ENCODE results near the gene TSSK6. TPM values are rescaled to one million over a fixed set of nuclear protein-coding genes. Genes with fewer than 3 reads are reported as not detected.

The TSSK6 gene
- total RNA-seq, 4 donors from 2014 or later: 0.57 to 1.7 (median 0.89) TPM

DNA sequence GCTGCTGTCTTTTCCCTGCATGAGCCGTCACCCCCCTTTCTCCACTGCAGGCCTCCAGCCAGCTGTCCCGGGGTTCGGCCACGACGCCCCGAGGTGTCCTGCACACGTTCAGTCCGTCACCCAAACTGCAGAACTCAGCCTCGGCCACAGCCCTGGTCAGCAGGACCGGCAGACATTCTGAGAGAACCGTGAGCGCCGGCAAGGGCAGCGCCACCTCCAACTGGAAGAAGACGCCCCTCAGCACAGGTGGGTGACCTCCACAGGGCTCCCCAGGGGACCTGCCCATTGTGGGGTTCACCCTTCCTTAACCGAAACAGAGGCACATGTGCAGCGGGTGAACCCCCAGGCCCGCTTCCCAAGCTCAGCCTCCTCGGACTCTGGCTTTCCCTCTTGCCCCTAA is 13.1 kb downstream of the TSSK6 start:
- 100% methylated on average over 2 to 4 of the region's 19 CpGs for WGBS, 2 donors
- H3K4me1 ChIP-seq: peaks cover 0 to 8% (median 0%) of the 10 kb centered on the region in 3 donors
- no peak for DNase-seq

GRCh38 chr19:19501798-19502197 is 13.6 kb downstream of the TSSK6 start:
- H3K27ac ChIP-seq: no peak overlapping the region
- intact Hi-C loops (cut with DNase I): no loop called here
- 93 to 94% methylated on average over 19 to 26 of the region's 26 CpGs for WGBS, 2 donors
- H3K27me3 ChIP-seq: no peaks in the 10 kb centered on the region
- H3K9me3 ChIP-seq: no peaks in the 10 kb centered on the region
- H3K4me1 ChIP-seq: peaks cover 0 to 8% (median 0%) of the 10 kb centered on the region in 3 donors
- TF ChIP-seq CTCF (IDR thresholded peaks at IDR 0.05) (no peak), POLR2A (IDR thresholded peaks at IDR 0.05) (no peak)
- peaks cover 22 to 100% (median 57%) of the 10 kb centered on the region in 3 donors for H3K36me3 ChIP-seq
- no peak for DNase-seq
- no peak overlapping the region for H3K4me3 ChIP-seq

More for the DNA sequence above, 13.1 kb downstream of the TSSK6 start:
- Histone ChIP-seq H3K4me3 (no peak overlapping the region), H3K9me3 (no peaks in the 10 kb centered on the region), H3K27ac (no peak overlapping the region), H3K36me3 (peaks cover 22 to 100% (median 57%) of the 10 kb centered on the region in 3 donors), H3K27me3 (no peaks in the 10 kb centered on the region)
- TF ChIP-seq CTCF (IDR thresholded peaks at IDR 0.05) (no peak), POLR2A (IDR thresholded peaks at IDR 0.05) (no peak)
- intact Hi-C loops (cut with DNase I): no loop called here

DNA sequence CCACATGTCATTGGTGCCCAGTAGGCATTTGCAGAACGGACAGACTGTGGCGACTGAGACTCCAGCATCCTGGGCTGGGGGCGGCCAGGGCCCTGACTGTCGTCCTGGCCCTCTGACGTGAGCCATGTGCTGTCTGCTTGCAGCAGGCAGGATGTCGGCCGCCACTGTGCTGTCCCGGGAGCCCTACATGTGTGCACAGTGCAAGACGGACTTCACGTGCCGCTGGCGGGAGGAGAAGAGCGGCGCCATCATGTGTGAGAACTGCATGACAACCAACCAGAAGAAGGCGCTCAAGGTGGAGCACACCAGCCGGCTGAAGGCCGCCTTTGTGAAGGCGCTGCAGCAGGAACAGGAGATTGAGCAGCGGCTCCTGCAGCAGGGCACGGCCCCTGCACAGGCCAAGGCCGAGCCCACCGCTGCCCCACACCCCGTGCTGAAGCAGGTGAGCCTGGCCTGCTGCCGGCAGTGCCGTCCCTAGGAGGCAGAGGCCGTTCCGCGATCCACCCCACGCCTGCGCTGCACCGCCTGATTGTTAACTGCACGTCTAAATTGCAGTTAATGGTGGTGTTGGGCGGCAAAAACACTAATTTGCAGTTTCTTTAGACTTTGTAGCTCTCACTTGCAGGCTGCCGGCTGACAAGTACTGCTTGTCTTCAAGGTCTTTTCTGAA is 14.2 kb downstream of the TSSK6 start:
- no peak overlapping the region for H3K4me3 ChIP-seq
- no peaks in the 10 kb centered on the region for H3K27me3 ChIP-seq
- H3K36me3 ChIP-seq: peaks cover 28 to 100% (median 64%) of the 10 kb centered on the region in 3 donors
- TF ChIP-seq POLR2A (IDR thresholded peaks at IDR 0.05) (no peak), CTCF (IDR thresholded peaks at IDR 0.05) (no peak)
- intact Hi-C loops (cut with DNase I): no loop called here
- 93 to 95% methylated on average over 23 to 25 of the region's 34 CpGs for WGBS, 2 donors
- H3K27ac ChIP-seq: no peak overlapping the region
- no peaks in the 10 kb centered on the region for H3K9me3 ChIP-seq
- peaks cover 0 to 4% (median 0%) of the 10 kb centered on the region in 3 donors for H3K4me1 ChIP-seq
- no peak for DNase-seq

DNA sequence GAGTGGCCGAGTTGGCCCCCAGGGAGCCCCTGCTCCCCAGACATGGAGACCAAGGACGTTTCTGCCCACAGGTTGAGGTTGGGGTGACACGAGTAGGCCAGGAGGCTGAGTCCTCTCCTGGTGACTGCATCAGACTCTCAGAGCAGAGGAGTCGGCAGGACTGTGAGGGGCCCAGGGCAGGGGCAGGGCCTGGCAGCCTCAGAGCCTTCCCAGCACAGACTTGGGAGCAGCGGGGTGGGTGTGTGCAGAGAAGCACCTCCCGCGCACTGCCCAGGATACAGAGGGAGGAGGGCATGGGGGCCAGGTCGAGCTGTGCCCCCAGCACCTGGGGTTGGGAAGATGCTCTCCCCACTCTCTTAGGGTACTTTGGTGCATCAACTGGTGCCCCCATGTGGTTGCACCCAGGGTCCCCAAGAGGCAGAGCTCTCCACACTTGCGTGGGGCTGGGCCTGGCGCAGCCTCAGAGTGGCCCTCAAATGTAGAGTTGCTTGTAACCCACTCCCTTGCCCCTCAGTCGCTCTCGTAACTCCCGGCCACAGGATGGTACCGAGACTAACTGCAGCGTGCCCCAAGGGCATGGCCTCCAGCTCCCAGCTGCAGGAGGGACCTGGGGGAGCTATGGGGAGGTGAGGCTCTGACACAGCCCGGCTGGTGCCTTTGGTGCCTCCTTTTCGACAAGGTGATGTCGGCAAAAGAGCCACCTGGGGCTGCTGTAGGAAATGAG is 15.9 kb downstream of the TSSK6 start:
- no peak overlapping the region for H3K4me3 ChIP-seq
- no peak overlapping the region for H3K27ac ChIP-seq
- WGBS, 2 donors: 85 to 89% methylated on average over 7 to 8 of the region's 18 CpGs
- no peaks in the 10 kb centered on the region for H3K27me3 ChIP-seq
- peaks cover 28 to 100% (median 70%) of the 10 kb centered on the region in 3 donors for H3K36me3 ChIP-seq
- intact Hi-C loops (cut with DNase I): no loop called here
- H3K9me3 ChIP-seq: no peaks in the 10 kb centered on the region
- TF ChIP-seq CTCF (IDR thresholded peaks at IDR 0.05) (no peak), POLR2A (IDR thresholded peaks at IDR 0.05) (no peak)
- no peaks in the 10 kb centered on the region for H3K4me1 ChIP-seq
- DNase-seq: no peak
